GM12874 (cell line): ENCODE results near the gene MKRN2.

Source experiments
- TF ChIP-seq, protein P1 (sequence below): IDR thresholded peaks from 2 replicates; pipeline ENCODE4 v1.5.1; 2011; ENCODE audit warnings: low read depth, mild to moderate bottlenecking, control low read depth, low read length, moderate library complexity; ENCODE audit not compliant: insufficient read depth

The MKRN2 gene, protein sequence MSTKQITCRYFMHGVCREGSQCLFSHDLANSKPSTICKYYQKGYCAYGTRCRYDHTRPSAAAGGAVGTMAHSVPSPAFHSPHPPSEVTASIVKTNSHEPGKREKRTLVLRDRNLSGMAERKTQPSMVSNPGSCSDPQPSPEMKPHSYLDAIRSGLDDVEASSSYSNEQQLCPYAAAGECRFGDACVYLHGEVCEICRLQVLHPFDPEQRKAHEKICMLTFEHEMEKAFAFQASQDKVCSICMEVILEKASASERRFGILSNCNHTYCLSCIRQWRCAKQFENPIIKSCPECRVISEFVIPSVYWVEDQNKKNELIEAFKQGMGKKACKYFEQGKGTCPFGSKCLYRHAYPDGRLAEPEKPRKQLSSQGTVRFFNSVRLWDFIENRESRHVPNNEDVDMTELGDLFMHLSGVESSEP

DNA sequence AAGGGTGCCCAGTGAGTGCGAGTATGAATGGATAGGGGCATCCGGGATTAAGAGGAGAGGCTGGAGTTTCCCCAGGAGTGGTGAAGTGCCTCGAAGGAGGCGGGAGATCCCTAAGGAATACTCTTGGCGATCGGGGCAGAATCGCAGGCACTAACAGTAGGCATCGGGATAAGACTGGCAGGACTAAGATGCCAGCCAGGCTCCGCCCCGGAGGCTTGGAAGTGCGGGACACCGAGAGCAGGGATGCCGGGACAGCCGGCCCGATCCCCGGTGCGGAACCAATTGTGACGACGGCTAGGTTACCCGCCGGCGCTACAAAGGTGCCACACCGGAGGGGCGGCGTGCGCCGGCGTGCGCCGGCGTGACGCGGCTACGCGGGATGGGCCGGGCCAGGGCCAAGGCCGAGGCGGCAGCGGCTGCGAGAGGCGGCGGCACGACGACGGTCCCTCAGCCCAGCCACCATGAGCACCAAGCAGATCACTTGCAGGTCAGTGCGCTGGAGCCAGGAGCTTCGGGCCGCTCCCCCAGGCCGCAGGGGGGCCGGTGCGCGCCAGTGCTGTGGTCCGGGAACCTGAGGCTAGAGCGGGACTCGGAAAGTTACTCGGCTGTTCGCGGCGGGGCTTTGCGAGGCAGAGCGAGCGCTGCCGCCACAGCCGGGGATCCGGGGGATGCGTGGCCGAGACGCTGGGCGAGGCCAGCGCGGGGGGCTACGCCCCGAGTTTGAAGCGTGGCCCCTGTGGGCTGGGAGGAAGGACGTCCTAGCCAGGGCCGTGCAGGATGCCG is at the start of gene MKRN2:
MKRN2 (plus strand) TSS at position 398 of the 783 bp plus-strand sequence; CDS start at position 462, 64 bp downstream.
- TF ChIP-seq, protein P1, sequence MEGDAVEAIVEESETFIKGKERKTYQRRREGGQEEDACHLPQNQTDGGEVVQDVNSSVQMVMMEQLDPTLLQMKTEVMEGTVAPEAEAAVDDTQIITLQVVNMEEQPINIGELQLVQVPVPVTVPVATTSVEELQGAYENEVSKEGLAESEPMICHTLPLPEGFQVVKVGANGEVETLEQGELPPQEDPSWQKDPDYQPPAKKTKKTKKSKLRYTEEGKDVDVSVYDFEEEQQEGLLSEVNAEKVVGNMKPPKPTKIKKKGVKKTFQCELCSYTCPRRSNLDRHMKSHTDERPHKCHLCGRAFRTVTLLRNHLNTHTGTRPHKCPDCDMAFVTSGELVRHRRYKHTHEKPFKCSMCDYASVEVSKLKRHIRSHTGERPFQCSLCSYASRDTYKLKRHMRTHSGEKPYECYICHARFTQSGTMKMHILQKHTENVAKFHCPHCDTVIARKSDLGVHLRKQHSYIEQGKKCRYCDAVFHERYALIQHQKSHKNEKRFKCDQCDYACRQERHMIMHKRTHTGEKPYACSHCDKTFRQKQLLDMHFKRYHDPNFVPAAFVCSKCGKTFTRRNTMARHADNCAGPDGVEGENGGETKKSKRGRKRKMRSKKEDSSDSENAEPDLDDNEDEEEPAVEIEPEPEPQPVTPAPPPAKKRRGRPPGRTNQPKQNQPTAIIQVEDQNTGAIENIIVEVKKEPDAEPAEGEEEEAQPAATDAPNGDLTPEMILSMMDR, result no peak

DNA sequence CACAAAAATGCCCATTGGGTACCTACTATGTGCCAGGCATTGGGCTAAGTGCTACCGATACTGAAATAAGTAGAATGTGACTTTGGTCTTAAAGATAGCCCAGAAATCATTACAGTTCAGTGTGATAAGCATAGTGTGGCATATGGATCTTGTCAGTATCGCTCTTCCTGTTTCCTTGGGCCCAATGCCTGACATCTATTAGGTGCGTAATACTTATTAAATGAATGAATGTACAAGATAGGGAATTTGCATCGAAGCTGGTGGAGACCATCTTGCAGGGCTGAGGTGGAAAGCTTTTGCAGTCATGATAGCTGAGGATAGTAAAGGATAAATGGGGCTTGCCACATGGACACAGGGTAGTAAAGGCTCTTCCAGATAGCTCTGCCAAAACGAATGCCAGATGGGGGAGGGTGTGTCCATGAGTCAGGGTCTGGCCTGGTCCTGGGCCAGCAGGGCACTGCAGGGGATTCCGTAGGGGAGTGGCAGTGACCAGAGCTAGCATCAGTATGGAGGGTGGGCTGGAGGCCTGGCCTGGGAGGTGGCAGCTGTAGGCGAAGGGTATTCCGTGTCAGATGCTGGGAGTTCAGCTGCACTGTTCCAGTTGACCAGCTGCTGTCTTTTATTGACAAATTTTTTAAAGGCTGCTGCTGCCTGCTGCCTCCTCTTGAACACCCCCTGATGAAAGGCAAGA is 49.2 kb upstream of the MKRN2 start:
- TF ChIP-seq, protein P1, result no peak

DNA sequence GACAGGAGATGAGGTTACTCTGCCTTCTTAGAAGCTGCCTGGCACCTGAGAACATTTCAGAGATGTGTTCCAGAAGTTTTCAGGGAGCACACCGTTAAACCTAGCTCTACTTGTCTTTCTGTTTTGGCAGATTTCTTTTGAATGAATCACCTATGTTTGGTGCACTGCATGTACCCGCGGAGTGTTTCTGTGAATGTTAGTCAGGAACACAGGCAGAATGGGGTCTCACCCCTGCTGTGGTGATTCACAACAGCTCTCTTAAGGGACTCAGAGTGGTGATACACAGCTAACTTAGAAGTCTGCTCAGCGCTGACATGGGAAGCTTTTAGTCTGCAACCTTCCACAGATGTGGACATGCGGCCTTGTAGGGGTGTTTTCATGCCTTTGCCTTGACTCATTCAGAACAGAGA is 48.6 kb upstream of the MKRN2 start:
- TF ChIP-seq, protein P1, result no peak

DNA sequence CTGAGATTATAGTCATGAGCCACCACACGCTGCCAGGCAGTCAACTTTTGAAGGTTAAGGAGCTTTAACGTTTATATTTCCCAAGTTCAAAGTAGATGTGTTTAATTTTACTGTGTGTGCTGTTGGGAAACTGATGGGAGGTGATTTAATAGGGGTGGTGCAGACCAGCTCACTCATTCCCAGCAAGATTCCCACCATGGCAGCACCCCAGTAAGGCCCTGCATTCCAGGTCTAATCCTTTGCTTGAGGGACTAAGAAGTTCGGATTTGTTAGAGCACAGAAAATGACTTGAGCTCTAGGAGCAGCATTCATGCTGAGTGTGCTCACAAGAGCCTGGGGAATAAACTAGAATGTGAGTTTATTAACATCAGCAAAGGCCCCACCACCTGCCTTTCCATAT is 47.4 kb upstream of the MKRN2 start:
- TF ChIP-seq, protein P1, result no peak

DNA sequence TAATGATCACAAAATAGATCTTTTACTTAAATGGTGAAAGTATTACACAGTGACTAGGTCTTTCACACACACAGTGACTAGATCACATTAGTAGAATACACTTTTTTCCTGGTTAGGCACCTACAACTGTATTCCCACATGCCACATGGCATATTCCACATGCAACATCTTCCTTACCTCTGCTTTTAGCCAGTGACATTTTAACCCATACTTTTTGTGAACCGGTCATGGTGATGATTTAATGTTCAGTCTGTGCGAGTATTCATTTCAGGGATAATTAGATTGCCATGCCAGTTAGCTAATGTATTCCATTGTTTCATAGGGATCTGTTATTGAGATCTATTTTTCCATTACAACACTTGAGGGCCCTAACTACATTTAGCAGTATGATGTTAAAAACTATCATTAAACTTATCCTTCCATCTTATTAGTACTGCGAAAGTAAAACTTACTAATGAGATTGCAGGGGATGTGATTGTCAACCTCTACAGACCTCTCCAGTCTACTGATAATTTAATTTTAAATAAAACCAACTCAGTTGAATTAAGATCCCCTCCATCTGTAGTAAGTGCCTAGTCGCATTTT is 44.3 kb upstream of the MKRN2 start:
- TF ChIP-seq, protein P1, result no peak

DNA sequence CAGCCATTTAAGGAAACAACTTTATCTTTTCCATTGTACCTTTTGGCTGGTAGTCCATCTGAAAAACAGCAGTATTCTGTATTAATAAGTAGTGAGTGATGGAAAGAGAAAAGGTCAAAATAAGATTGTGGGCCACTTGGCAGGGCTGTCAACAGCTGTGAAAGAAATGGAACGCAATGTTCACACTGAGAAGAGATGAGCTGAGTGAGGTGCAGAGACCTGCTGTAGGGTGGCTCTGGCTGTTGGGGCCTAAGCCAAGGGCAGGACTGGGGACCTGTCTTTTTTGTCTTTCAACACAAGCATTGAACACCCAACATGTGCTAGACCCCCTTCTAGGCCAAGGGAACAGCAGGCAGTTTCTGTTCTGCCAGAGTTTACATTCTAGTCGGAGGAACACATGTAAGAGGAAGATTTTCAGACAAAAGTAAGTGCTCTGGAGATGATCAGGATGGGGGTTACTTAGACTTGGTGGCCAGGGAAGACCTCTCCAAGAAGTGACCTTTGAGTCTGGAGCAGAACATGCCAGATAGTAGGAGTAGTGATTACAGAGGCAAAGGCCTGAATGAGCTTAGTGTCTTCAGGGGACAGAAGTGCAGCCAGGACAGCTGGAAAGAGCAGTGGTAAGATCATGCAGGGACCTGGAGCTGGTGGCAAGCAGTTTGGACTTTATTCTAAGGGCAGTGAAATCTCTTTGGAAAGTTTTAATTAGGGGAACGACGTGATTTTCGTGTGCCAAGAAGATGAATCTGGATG is 43.0 kb upstream of the MKRN2 start:
- TF ChIP-seq, protein P1, result no peak
